NCI-H1417 treated with DMSO at 0.1 percent for 48 hours (cell line): ENCODE results near the gene EIF5A.

Experiments used
- DNase-seq: peaks from one replicate; lab custom pipeline; 2025; lab: John Stamatoyannopoulos, UW

The EIF5A gene

GRCh38 chr17:7285679-7286078 lies 21.7 kb upstream of the EIF5A start:
- DNase-seq = no peak

- no peak for DNase-seq
These were observed 18.0 kb upstream of the EIF5A start for GRCh38 chr17:7289256-7290032.

DNA sequence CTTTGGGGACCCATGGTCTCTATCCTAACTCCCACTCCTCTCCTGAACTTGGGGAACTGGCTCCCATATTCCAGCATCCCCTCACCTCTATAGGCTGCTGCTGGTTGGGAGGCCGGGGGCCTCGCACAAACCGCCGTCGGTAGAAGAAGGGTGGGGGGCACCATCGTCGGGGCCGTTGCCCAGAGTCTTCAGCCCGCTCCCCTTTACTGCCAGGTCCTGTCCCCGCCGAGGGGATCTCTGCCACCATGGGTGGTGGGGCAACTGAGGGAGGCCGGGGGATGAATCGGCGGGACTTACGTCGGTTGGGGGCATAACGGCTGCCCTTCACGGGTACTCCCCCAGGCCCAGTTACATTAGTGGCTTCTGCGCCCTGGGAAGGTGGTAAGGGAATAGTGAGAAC lies 17.3 kb upstream of the EIF5A start:
- no peak for DNase-seq

GRCh38 chr17:7290685-7291084 lies 16.7 kb upstream of the EIF5A start:
- DNase-seq = no peak

DNA sequence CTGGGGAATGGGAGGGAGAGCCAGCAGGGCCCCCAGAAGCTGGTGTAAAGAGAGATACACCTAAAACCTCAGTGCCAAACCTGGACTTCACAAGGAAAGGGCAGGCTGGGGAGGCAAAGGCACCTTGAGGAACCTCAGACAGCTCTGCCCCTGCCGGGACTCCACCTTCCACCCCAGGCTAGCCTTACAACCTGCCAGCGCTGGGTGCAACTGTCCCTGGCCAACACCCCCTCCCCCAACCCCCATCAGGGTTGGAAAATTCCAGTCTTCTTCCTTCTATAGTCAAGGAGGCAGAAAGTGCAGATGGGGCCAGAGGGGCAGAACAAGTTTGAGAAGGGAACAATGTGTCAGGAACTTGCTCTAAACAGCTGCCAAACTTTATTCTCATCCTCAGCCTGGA lies 15.2 kb upstream of the EIF5A start:
- no peak for DNase-seq

DNA sequence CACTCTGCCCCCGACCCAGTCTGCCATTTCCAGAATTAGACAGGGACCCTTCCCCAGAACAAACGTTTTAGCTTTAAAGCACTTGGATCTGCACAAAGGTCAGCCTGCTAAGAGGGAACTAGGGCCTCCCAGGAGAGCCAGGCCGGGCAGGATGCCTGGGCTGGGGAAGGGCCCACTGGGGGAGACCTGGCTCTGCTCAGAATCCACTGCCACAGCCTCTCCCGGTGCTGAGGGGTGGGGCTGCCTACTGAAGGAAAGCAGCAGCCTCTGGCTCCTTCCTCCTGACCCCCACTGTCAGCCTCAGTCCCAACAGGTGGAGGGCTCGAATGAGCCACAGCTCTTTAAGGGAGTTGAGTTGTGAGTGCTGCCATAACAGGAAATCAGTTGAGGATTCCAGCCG lies 14.7 kb upstream of the EIF5A start:
- DNase-seq = no peak

GRCh38 chr17:7293159-7293558 lies 14.3 kb upstream of the EIF5A start:
- DNase-seq = no peak

GRCh38 chr17:7293816-7294613 lies 13.4 kb upstream of the EIF5A start:
- DNase-seq = no peak

GRCh38 chr17:7294614-7295153 lies 12.7 kb upstream of the EIF5A start, which contains the start of gene YBX2:
YBX2 (minus strand) TSS chr17:7294639; CDS start chr17:7294500, 139 bp downstream.
- peak; percentile 64 for DNase-seq

DNA sequence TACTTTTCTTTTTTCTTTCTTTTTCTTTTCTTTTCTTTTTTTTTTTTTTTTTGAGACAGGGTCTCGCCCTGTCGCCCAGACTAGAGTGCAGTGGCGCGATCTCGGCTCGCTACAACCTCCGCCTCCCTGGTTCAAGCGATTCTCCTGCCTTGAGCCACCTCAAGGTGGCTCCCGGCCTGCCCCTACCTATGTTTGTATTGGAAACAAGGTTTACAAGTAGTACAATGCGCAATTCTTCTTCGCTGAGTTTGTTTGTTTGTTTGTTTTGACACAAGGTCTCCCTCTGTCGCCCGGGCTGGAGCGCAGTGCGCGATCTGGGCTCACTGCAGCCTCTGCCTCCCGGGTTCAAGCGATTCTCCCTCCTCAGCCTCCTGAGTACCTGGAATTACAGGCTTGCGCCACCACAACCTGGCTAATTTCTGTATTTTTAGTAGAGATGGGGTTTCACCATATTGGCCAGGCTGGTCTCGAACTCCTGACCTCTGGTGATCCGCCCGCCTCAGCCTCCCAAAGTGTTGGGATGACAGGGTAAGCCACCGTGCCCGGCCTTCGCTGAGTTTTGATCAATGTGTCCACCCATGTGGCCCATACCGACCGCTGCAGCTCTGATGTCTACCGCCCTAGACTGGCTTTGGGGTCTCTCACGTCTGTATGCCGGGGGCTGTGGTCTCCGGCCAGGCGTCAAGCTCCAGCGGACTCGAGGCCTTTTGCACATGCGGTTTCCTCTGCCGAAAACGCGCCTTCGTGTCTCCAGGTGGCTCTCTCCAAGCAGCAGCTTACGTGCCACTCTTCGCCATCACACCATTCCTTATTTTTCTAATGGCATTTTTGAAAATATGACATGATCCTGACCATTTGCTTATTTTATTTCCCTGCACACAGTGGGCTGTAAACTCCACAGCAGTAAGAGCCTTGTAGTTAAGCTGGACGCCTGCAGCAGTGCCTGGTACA lies 11.9 kb upstream of the EIF5A start:
- DNase-seq = no peak

DNA sequence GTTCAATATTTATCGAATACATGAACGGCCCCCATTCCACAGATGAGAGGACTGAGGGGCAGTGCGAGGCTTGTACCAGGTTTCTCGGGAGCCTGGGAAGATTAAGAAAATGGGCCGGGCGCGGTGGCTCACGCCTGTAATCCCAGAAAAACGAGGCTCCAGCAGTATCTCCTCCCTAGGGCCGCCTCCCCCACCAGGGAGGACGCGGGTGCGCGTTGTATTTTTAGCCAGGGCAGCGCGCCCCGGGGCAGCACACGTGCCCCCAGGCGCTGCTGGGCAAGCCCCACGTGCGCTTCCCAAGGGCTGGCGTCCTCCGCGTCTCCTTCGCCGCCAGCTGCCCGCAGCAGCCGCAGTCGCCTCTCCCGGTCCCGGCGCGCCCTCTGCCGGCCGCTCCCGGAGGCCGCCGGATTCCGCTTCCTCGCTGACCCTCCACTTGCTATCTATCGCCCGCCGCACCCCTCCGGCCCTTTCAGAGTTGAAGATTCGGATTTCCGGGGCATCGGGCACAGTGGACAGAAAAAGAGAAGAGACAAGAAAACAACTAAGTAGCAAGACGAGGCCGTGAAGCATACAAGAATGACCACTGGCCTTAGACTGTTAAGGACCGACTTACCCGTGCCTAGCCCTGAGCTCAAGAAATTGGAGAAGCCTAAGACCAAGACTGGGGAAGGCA lies 11.1 kb upstream of the EIF5A start:
- DNase-seq = no peak

- DNase-seq = no peak
These were observed 3.2 kb upstream of the EIF5A start for GRCh38 chr17:7304179-7304578.

GRCh38 chr17:7307686-7308624 lies 527 bp downstream of the EIF5A start:
- no peak for DNase-seq

DNA sequence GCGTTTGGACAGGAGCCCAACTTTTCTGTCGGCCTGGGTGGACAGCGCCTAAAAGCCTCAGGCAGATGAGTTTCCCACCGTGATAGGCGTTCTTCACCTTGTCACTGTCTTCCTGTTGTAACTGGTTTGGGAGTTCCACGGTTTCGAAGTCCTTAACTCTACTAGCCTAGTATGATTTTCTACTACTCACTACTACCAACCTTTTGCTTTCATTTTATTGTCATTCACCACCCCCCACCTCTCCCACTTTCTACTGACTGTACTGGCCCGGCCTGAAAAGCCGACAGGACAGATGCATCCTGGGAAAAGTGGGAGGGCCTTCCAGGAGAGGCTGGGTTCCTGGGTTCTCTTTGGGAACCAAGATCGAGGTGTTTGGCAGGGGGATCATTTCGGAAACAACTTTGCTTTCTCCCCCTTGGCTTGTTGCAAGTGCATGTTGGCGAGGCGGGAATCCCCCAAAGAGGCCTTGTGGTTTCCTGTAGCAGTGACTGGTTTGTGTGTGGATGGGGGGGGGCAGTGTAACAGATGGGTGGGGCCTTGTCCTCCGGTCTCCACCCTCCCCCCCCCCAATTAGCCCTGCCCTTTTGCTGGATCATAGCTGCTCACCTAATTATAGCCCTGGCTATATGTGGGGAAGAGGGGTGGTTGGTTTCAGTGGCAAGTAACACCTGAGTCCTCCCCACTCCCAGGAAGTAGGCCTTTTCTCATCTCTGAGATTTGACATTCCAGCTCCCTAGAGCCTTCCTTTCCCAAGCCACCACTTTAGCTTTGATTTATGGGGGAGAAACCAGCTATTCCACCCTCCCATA lies 1.4 kb downstream of the EIF5A start:
- no peak for DNase-seq

DNA sequence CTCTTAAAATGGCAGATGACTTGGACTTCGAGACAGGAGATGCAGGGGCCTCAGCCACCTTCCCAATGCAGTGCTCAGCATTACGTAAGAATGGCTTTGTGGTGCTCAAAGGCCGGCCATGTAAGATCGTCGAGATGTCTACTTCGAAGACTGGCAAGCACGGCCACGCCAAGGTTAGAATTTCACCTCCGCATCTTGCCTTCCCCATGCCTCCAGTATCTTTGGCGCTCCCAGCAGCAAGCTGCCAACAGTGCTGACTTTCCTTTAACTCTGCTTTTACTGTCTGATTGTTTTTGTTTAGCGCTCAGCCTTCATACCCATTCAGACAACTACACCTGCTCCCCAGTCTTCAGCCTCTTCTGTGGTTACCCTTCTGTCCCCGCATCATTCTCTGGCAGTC lies 2.2 kb downstream of the EIF5A start:
- no peak for DNase-seq

GRCh38 chr17:7311110-7311705 lies 3.8 kb downstream of the EIF5A start:
- DNase-seq = no peak

DNA sequence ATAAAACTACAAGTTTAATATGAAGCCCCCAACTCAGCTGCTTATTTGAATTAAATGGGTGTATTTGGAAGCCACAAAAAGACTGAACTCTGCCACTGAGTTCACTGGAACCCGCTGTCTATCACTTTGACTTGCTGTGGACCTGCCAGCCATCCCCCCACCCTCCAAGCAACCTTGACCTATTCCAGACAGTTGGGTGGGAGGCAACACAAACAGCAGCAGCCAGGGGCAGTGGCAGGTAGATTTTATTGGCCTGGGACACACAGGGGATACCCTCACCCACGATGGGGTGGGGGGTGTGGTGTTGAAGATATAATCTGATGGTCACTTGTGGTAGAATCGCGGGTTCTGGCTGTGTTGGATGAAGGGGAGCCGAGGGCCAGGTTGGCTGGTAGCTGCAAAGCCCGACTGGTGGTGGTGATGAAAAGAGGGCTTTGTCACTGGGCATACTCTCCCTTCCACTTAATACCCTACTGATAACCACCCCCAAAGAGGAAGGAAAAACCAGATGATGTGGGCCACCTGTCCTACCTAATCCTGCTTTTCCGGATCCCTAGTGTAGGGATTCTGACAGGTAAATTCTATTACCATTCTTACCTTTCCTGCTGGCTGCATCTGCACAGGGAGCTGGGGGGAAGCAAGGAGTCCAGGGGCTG lies 5.1 kb downstream of the EIF5A start:
- DNase-seq = no peak
